Activated CD8-positive, alpha-beta memory T cell treated with anti-CD3 and anti-CD28 coated beads, Interleukin-2, amount 10 ng/mL, durations not matched to agents 7 days and 5 days (primary cell): ENCODE data around the gene SLC35A2. TPM values are rescaled to one million over a fixed set of nuclear protein-coding genes. Genes with fewer than 3 reads are reported as not detected.

Experiments
- total RNA-seq, 2 experiments: library from RNA; stranded (reverse); gene quantifications; one replicate each; pipeline ENCODE4 v1.2.3, GENCODE V29; 2021

Gene SLC35A2
- total RNA-seq, 2 experiments from 2014 or later: 13.0 to 21.0 TPM

Other genes with a start within 250 kb of the SLC35A2 start
- 100 to 1,000 TPM; 138 to 161 TPM for gene WAS, start 227.8 kb downstream of the SLC35A2 start, total RNA-seq
- 10 to 100 TPM; 40.1 to 41.4 TPM for gene SUV39H1, start 214.9 kb downstream of the SLC35A2 start, total RNA-seq
- gene GLOD5, start 149.9 kb downstream of the SLC35A2 start, total RNA-seq: not detected
- gene GATA1, start 125.1 kb downstream of the SLC35A2 start, total RNA-seq: not detected
- gene HDAC6, start 109.6 kb downstream of the SLC35A2 start, total RNA-seq: 100 to 1,000 TPM in 1 of 2 experiments, 10 to 100 TPM in 1; 76.8 to 107 TPM
- not detected for gene ERAS, start 85.1 kb downstream of the SLC35A2 start, total RNA-seq
- under 1 TPM; 0.21 to 0.93 TPM for gene PCSK1N, start 76.0 kb downstream of the SLC35A2 start, total RNA-seq
- 10 to 100 TPM; 52.9 to 53.2 TPM for gene TIMM17B, start 13.9 kb downstream of the SLC35A2 start, total RNA-seq
- 10 to 100 TPM; 65.1 to 86.9 TPM for gene PQBP1, start 13.7 kb downstream of the SLC35A2 start, total RNA-seq
- 100 to 1,000 TPM; 168 to 252 TPM for gene PIM2, start 7.4 kb upstream of the SLC35A2 start, total RNA-seq
- gene OTUD5, start 46.0 kb upstream of the SLC35A2 start, total RNA-seq: 10 to 100 TPM; 56.9 to 65.2 TPM
- 1 to 10 TPM; 2.9 to 5.5 TPM for gene KCND1, start 60.2 kb upstream of the SLC35A2 start, total RNA-seq
- 100 to 1,000 TPM; 104 to 126 TPM for gene GRIPAP1, start 90.6 kb upstream of the SLC35A2 start, total RNA-seq
- gene TFE3, start 131.7 kb upstream of the SLC35A2 start, total RNA-seq: 10 to 100 TPM; 29.4 to 34.1 TPM
- gene CCDC120, start 147.4 kb upstream of the SLC35A2 start, total RNA-seq: 1 to 10 TPM; 6.9 to 7.9 TPM
- 10 to 100 TPM; 21.4 to 21.6 TPM for gene PRAF2, start 162.4 kb upstream of the SLC35A2 start, total RNA-seq
- 10 to 100 TPM; 34.8 to 50.5 TPM for gene WDR45, start 168.2 kb upstream of the SLC35A2 start, total RNA-seq
- gene GPKOW, start 212.1 kb upstream of the SLC35A2 start, total RNA-seq: 10 to 100 TPM; 25.7 to 29.6 TPM